ENCODE results near the gene PHLDA1.

DNA sequence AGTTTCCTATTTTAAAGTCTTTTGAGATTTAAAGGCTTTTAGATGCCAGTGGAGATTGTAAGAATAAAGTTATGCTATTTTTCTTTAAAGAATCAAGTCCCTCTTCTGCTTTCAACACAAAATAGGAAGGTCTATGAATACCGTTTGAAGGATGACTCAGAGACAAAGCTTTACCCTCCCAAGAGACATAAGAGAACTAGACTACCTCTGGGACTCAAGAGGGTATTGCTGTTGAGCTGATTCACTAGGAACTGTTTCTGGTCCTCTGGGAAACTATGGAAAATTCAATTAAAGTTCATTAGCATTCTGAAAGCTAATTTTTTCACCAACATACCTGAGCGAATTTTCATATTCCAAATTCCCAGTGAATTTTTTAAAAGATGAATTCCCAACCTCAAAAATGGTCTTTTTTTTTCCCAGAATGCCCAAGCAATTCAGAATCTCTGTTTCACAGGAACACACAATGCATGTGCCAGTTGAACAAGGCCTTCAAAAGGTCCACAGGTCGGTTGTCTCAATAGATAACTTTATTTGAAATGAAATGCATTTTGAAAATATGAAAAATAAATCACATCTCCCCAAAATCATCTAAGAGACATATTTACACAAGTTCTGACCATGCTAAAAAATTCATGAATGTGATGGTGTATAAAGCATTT lies 6.5 kb downstream of the PHLDA1 start:
- TF ChIP-seq TP53 (CRISPR knock-in tag; IDR thresholded peaks at IDR 0.05) (no peak), SP1 (CRISPR knock-in tag; conservative IDR thresholded peaks at IDR 0.05) (no peak), FOXP4 (CRISPR knock-in tag; IDR thresholded peaks at IDR 0.05) (no peak)
- TF ChIP-seq, protein P1, sequence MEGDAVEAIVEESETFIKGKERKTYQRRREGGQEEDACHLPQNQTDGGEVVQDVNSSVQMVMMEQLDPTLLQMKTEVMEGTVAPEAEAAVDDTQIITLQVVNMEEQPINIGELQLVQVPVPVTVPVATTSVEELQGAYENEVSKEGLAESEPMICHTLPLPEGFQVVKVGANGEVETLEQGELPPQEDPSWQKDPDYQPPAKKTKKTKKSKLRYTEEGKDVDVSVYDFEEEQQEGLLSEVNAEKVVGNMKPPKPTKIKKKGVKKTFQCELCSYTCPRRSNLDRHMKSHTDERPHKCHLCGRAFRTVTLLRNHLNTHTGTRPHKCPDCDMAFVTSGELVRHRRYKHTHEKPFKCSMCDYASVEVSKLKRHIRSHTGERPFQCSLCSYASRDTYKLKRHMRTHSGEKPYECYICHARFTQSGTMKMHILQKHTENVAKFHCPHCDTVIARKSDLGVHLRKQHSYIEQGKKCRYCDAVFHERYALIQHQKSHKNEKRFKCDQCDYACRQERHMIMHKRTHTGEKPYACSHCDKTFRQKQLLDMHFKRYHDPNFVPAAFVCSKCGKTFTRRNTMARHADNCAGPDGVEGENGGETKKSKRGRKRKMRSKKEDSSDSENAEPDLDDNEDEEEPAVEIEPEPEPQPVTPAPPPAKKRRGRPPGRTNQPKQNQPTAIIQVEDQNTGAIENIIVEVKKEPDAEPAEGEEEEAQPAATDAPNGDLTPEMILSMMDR (IDR thresholded peaks at IDR 0.05): no peak

All from WTC11 (cell line).